Thoracic aorta (tissue), 2 donors: Measurements from ENCODE around the gene ARRDC2. TPM values are rescaled to one million over a fixed set of nuclear protein-coding genes. Genes with fewer than 3 reads are reported as not detected.
"Not testable (repeated sequence)": the region's sequence is repeated elsewhere in the genome, so short reads cannot be mapped to it uniquely, and the experiment has no call there.

Source experiments
- ATAC-seq: fragments of 150-250 bp; one replicate; pipeline ENCODE4 v1.8.0; 2017; ENCODE audit warnings: low read depth; ENCODE audit not compliant: insufficient number of reproducible peaks, low FRiP score
- DNase-seq: peaks from one replicate; pipeline ENCODE4 v3.0.0-alpha.2; 2020; ENCODE audit warnings: low spot score
- H3K27ac ChIP-seq, 2 donors: fragments of 200-600 bp; sonication (generic); 1 replicate in 1 of 2; 2 replicates in 1 of 2; pipeline ENCODE4 v1.5.1; 2016; ENCODE audit warnings: mild to moderate bottlenecking in 2 of 2, moderate library complexity in 2 of 2
- H3K27me3 ChIP-seq: fragments of 200-600 bp; sonication (generic); replicated peaks from 2 replicates; pipeline ENCODE4 v1.6.0; 2016; ENCODE audit warnings: mild to moderate bottlenecking; ENCODE audit not compliant: insufficient read depth
- H3K36me3 ChIP-seq: fragments of 200-600 bp; sonication (generic); one replicate; pipeline ENCODE4 v1.5.1; 2016
- H3K4me1 ChIP-seq, 2 donors: fragments of 200-600 bp; sonication (generic); 1 replicate in 1 of 2; 2 replicates in 1 of 2; pipeline versions ENCODE4 v1.5.1 to v1.6.0; 2016; ENCODE audit warnings: low read depth in 2 of 2, mild to moderate bottlenecking in 1 of 2; ENCODE audit not compliant: control insufficient read depth in 1 of 2
- H3K4me3 ChIP-seq: fragments of 200-600 bp; sonication (generic); 2 replicates; pipeline ENCODE4 v1.5.1; 2016; ENCODE audit warnings: mild to moderate bottlenecking
- H3K9me3 ChIP-seq: fragments of 200-600 bp; sonication (generic); 2 replicates; pipeline ENCODE4 v1.5.1; 2016
- total RNA-seq, 2 donors: library from RNA; depleted of rRNA; stranded (reverse); fragments of >200 nt; gene quantifications; one replicate each; pipeline versions ENCODE4 v1.1.0 to v1.2.3, GENCODE V29; 2016
- TF ChIP-seq, protein P1 (sequence below): fragments of 200-600 bp; sonication (generic); IDR thresholded peaks from one replicate; pipeline ENCODE4 v1.5.1; 2019; ENCODE audit warnings: antibody characterized with exemption

The ARRDC2 gene
- total RNA-seq, 2 donors from 2014 or later, result 114 to 151 TPM

DNA sequence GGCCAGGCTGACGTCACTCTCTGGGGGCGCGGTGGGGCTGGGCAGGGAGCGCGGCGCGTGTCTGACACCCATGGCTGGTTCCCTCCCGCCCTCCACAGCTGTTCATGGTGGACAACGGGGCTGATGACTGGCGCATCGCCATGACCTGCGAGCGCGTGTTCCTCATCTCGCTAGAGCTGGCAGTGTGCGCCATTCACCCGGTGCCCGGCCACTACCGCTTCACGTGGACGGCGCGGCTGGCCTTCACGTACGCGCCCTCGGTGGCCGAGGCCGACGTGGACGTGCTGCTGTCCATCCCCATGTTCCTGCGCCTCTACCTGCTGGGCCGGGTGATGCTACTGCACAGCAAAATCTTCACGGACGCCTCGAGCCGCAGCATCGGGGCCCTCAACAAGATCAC is 26.4 kb upstream of the ARRDC2 start:
- no peaks in the 10 kb centered on the region for H3K4me1 ChIP-seq
- TF ChIP-seq, protein P1, sequence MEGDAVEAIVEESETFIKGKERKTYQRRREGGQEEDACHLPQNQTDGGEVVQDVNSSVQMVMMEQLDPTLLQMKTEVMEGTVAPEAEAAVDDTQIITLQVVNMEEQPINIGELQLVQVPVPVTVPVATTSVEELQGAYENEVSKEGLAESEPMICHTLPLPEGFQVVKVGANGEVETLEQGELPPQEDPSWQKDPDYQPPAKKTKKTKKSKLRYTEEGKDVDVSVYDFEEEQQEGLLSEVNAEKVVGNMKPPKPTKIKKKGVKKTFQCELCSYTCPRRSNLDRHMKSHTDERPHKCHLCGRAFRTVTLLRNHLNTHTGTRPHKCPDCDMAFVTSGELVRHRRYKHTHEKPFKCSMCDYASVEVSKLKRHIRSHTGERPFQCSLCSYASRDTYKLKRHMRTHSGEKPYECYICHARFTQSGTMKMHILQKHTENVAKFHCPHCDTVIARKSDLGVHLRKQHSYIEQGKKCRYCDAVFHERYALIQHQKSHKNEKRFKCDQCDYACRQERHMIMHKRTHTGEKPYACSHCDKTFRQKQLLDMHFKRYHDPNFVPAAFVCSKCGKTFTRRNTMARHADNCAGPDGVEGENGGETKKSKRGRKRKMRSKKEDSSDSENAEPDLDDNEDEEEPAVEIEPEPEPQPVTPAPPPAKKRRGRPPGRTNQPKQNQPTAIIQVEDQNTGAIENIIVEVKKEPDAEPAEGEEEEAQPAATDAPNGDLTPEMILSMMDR, result no peak
- ATAC-seq (no peak), DNase-seq (no peak)
- no peaks in the 10 kb centered on the region for H3K27me3 ChIP-seq
- H3K27ac ChIP-seq, result no peak overlapping the region
- H3K4me3 ChIP-seq, result no peak overlapping the region
- no peaks in the 10 kb centered on the region for H3K9me3 ChIP-seq
- no peaks in the 10 kb centered on the region for H3K36me3 ChIP-seq

DNA sequence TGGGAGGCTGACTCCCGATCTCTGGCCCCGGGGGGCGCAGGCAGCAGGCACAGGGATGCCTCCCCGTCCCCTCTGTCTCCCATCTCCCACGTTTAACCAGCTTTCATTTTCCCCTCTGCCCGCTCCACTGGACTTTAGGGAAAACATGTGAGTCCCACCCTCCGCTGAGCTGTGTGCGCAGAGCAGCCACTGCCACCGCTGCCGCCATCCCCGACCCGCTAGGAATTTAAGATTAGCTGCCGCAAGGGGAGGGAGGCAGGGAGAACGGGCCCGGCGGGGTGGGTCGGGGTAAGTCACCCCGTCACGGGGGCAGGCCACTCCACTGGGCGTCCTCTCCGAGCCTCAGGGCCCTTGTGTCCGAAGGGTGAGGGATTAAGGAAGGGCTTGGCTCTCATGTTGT is 25.5 kb upstream of the ARRDC2 start:
- no peaks in the 10 kb centered on the region for H3K36me3 ChIP-seq
- DNase-seq (no peak), ATAC-seq (no peak)
- H3K27me3 ChIP-seq, result no peaks in the 10 kb centered on the region
- H3K4me1 ChIP-seq, result no peaks in the 10 kb centered on the region
- TF ChIP-seq, protein P1, result no peak
- no peak overlapping the region for H3K27ac ChIP-seq
- no peaks in the 10 kb centered on the region for H3K9me3 ChIP-seq
- no peak overlapping the region for H3K4me3 ChIP-seq

DNA sequence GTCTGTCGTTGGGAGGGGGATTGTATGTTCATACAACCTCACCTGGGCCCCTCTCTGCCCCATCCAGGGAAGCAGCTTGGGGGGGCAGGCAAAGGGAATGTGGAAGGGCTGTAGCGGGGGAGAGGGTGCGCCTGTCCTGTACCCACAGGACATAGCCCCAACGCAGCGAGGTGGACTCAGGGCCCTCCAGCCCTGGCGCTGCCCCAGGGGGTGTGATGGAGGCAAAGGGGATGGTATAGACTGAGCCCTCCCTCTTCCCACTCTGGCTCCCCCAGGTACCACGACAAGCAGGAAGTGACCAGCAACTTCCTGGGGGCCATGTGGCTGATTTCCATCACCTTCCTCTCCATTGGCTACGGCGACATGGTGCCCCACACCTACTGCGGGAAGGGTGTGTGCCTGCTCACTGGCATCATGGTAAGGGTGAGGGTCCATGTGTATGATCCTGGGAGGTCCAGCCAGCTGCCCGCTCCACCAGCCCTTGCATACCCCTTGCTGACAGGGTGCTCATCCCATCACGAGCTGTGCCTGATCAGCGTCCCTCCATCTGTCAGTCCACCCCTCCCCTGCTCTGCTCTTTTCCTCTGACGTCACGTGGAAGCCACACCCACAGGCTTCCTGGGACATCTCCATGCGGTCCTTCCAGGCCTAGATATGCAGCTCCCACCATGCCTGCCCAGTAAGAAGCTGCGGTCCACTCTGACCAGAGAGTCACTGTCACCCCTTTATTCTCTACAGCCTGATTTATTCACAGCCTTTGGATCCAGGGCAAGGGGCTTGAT is 22.7 kb upstream of the ARRDC2 start:
- no peak for DNase-seq
- TF ChIP-seq, protein P1, result no peak
- Histone ChIP-seq H3K4me3 (no peak overlapping the region), H3K27me3 (no peaks in the 10 kb centered on the region), H3K36me3 (no peaks in the 10 kb centered on the region), H3K27ac (no peak overlapping the region), H3K9me3 (no peaks in the 10 kb centered on the region), H3K4me1 (no peaks in the 10 kb centered on the region)
- no peak for ATAC-seq

DNA sequence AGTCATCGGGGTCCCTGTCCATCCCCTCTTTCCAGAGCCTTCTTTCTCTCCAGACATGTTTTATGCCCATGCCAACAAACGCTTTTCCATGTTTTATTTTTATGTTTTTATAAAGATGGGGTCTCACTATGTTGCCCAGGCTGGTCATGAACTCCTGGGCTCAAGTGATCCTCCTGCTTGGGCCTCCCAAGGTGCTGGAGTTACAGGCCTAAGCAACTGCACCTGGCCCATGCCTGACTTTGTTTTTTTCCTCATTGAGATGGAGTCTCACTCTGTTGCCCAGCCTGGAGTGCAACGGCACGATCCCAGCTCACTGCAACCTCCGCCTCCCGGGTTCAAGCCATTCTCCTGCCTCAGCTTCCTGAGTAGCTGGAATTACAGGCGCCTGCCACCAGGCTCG is 21.4 kb upstream of the ARRDC2 start:
- not testable (repeated sequence) for DNase-seq

DNA sequence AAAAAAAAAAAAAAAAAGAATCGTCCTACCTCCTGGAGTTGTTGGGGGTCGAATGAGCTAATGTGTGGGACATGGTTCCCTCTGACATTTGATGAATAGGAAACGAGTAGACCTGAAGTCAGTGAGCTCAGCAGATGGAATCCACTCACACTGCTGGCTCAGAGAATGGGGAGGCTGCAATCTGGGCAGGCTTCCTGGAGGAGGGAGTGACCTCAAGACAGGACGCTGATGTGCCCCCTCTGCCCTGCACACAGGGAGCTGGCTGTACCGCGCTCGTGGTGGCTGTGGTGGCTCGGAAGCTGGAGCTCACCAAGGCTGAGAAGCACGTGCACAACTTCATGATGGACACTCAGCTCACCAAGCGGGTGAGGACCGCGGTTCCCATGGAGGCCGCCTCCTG is 19.8 kb upstream of the ARRDC2 start:
- Histone ChIP-seq H3K36me3 (no peaks in the 10 kb centered on the region), H3K4me1 (no peaks in the 10 kb centered on the region), H3K4me3 (no peak overlapping the region), H3K27ac (no peak overlapping the region), H3K9me3 (no peaks in the 10 kb centered on the region), H3K27me3 (no peaks in the 10 kb centered on the region)
- TF ChIP-seq, protein P1, result no peak
- no peak for ATAC-seq
- DNase-seq, result no peak

More for the DNA sequence above, 21.4 kb upstream of the ARRDC2 start:
- H3K4me3 ChIP-seq, ATAC-seq, H3K27ac ChIP-seq, H3K9me3 ChIP-seq, H3K36me3 ChIP-seq, H3K4me1 ChIP-seq, H3K27me3 ChIP-seq: not testable (repeated sequence)
